ENCODE results near the gene REC8.

GRCh38 chr14:24129410-24129998 lies 42.4 kb upstream of the REC8 start:
- TF ChIP-seq POU6F1 (CRISPR knock-in tag; IDR thresholded peaks at IDR 0.05; ENCODE audit: borderline replicate concordance, low read depth), result no peak
- TF ChIP-seq CSRNP3 (CRISPR knock-in tag; IDR thresholded peaks at IDR 0.05), result no peak
- no peak for TF ChIP-seq TSHZ2 (CRISPR knock-in tag; IDR thresholded peaks at IDR 0.05)
- TF ChIP-seq RARB (CRISPR knock-in tag; IDR thresholded peaks at IDR 0.05), result no peak
- no peak for TF ChIP-seq ARNTL (CRISPR knock-in tag; IDR thresholded peaks at IDR 0.05; ENCODE audit: borderline replicate concordance, low read depth)
- no peak for TF ChIP-seq PATZ1 (CRISPR knock-in tag; IDR thresholded peaks at IDR 0.05; ENCODE audit: borderline replicate concordance)
- TF ChIP-seq CREB5 (CRISPR knock-in tag; IDR thresholded peaks at IDR 0.05; ENCODE audit: low read depth), result no peak
- TF ChIP-seq ZFP30 (CRISPR knock-in tag; IDR thresholded peaks at IDR 0.05), result no peak
- no peak for TF ChIP-seq OSR1 (CRISPR knock-in tag; IDR thresholded peaks at IDR 0.05)
- no peak for TF ChIP-seq ZC3H10 (CRISPR knock-in tag; IDR thresholded peaks at IDR 0.05)
